NCI-H2081 (cell line): Measurements from ENCODE around the gene RHBDL1.
"Not testable (repeated sequence)": the region's sequence is repeated elsewhere in the genome, so short reads cannot be mapped to it uniquely, and the experiment has no call there.

Experiments
- DNase-seq, 2 experiments: peaks; one replicate each; lab custom pipeline; 2025; lab: John Stamatoyannopoulos, UW

The RHBDL1 gene

DNA sequence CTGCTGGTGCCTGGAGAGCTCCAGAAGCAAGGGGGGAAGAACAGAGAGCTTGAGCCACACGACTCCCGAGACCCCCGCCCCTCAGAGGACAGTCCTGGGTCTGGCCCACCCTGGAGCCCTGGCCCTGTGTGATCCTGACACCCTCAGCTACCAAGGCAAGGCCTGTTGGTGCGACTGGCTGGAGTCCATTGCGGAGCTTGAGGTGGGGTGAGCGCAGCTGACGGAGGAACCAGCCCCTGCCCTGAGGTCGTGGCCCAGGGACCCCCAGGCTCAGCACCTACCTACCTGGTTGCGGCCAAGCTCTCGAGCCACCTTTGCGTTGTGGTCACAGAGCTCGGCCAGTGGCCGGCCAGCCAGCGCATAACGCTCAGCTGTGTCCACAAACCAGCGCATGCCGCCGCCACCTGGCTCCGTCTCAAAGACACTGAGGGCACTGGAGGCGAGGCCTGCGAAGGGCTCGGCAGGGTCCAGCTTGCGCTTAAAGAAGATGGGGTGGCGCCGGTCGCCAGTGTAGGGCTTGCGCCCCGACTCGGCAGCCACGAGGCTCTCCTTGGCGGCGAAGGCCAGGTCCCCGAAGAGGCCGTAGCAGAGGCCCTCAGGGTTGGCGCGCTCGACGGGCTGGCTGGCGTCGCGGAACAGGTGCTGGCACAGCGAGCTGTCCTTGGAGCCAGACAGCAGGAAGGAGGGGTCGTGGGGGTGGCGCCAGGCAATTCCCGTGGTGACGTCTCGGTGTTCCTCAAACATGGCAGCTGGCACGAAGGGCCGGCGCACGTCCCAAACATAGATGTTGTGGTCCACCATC is 11.2 kb downstream of the RHBDL1 start:
- DNase-seq, result no peak

DNA sequence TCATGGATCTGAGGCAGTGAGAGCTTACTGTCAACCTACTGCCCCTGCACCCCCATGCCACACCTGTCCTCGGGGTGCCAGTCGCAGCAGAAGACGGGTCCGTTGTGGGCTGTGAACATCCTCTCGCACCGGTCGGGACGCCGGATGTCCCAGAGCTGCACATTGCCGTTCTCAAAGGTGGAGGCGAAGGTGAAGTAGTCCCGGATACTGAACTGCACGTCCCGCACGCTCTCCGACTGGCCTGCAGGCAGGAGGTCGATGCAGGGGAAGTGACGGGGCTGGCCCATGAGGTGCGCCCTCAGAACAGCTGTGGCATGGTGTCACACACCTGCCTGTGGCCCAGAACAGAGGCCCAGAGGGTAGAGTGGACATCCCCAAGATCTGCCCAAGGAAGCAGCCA is 12.0 kb downstream of the RHBDL1 start:
- DNase-seq, result no peak

DNA sequence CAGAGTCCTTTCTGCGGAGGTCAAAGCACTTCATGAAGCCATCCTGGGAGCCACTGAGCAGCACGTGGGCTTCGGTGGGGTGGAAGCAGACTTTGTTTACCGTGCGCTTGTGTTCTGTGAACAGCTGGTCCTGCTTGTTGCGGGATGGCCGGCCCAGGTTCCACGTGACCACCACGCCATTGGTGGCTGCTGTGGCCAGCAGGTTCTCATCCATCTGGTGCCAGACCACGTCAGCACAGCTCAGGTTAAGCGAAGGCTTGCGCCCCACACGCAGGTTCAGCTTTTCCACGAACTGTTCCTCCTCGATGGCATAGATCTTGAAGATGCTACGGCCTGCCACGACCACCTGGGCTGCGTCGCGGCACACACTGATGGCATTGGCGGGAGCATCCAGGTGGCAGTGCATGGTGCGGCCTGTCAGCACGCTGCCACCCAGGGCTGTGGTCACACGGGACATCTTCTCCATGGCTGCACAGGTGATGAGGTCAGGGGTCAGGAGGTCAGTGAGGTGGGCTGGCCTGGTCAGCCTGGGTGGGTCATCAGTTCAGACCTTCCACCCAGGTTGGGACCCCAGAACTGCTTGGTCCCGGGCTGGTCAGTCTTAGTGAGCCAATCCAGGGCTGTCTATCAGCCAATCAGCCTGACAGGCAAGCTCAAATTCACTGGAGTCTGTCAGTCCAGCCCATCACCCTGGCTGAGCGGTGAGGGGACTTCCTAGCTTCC is 13.9 kb downstream of the RHBDL1 start:
- no peak for DNase-seq

DNA sequence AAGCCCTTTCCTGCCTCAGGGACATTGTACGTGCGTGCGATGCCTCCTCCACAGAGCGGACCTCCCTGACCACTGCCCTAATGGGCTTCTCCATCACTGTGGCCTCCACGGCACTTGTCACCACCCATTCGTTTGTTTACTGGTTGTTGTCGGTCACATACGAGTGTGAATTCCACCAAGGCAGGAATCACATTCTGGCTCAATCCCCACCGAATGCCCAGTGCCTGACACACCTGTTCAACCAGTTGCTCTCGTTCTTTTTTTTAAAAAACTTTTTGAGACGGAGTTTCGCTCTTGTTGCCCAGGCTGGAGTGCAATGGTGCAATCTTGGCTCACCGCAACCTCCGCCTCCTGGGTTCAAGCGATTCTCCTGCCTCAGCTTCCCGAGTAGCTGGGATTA is 15.8 kb downstream of the RHBDL1 start:
- not testable (repeated sequence) for DNase-seq

DNA sequence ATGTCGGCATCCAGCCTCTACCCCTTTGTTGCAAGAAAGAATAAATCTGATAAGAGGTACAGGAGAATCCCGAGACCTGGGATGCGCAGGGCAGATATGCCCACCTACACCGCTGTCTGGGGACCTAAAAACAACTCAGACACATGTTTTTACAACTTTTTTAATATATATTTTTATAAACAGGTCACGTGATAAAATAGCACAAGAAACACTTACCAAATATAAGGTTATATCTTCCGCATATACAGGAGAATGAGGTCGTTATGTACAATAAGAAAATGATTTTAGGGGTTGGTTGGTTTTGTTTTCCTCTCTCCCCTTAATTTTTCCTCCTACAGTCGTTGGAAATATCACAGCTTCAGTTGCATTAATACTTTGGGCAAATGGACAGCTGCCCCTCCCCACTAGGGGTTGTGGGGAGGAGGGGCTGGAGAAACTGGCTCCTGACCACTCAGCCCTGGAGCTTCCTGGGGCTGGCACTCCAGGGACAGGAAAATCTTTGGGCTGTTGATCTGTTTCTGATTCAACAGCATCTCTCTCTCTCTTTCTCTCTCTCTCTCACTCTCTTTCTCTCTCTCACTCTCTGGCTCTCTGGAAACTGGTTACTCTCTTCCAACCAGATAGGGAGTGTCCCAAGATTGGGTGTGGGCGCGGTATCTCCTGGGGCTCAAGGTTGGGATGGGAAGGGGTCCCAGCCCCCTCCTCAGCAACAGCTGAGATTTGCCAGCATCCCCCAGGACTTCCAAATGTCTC is 17.1 kb downstream of the RHBDL1 start:
- DNase-seq, result no peak

DNA sequence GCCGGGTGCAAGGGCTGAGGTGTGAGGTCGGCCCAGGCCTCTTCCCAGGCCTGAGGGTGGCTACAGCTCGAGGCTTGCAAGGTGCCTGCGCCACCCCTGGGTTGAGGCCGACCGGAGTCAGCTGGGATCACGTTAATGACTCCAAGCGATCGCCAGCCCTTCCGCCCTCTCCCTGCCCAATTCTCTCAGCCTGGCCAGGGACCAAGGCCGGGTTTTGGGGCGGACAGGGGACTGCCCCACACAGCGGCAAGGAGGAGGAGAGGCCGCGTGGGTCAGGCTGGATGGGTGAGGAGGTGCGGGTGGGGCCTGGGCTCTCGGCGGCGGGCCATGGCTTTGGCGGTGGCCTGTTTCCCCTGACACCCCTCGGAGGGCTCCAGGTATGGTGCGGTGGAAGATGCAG is 17.9 kb downstream of the RHBDL1 start:
- DNase-seq, result no peak

DNA sequence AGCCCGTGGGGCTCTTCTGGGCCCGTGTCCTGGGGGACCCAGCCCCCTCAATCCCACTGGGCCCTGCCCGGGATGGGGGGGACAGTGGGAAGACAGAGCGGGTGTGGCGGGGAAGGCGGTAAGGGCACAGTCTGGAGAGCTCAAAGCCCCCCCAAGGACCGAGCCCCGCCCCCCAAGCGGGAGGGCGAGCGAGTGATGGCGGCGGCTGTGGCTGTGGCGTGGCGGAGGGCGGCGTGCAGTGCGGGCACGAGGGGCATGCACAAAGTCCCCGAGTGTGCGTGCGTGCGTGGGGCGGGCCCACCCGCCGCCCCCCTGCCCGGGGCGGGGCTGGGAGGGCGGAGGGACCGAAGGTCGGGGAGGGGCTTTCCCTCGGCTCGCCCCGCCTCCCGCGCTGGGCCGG is 18.3 kb downstream of the RHBDL1 start:
- DNase-seq, result no peak

DNA sequence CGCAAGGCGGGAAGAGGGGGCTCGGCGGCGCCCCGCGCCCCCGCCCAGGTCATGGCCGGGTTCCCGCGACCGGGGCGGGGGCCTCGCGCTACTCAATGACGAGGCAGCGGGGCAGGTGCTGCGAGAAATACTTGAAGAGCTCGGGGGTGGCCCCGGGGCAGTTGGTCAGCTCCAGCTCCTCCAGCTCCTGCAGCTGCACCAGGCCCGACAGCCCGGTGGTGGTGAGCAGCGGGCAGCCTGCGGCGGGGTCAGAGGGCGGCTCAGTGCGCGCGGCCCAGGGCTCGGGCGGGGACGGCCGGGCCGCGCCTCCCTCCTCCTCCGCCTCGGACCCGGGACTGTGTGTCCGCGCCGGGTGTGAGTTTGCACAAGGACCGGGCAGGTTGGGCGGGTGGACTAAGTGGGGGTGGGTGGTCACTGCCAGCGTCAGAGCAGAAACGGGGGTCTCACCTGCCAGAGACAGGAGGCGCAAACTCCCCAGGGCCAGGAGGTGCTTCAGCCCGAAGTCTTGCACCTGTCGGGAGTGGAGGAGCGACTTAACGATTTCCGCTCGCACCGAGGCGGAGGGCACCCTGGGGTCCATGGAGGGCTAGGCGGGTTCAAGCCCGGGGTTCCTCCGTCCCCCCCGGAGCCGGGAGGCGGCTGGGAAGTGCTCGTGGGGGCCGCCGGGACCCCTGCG is 18.9 kb downstream of the RHBDL1 start:
- DNase-seq, result peak; percentile 33 to 55

DNA sequence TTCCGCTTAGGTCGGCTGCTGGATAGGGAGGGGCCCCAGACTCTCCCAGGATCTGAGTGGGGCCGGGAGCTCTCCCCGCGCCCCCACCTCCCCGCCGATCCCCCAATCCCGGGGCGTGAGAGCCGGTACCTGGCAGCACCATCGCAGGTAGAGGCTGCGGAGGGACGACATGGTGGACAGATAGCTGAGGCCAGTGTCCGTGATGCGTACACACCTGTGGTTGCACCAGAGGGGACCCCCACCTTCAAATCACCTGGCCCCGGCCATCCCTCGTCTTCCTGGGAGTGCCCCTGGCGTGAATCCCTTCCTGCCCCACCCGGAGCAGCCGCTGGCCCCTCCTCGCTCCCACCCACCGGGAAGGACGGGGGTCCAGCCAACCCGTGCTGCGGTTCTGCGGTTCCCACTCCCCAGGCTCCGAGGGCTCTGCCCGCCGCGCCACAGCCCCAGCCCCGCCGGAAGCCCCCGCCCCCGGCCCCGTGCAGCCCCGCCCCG is 19.4 kb downstream of the RHBDL1 start:
- no peak for DNase-seq

DNA sequence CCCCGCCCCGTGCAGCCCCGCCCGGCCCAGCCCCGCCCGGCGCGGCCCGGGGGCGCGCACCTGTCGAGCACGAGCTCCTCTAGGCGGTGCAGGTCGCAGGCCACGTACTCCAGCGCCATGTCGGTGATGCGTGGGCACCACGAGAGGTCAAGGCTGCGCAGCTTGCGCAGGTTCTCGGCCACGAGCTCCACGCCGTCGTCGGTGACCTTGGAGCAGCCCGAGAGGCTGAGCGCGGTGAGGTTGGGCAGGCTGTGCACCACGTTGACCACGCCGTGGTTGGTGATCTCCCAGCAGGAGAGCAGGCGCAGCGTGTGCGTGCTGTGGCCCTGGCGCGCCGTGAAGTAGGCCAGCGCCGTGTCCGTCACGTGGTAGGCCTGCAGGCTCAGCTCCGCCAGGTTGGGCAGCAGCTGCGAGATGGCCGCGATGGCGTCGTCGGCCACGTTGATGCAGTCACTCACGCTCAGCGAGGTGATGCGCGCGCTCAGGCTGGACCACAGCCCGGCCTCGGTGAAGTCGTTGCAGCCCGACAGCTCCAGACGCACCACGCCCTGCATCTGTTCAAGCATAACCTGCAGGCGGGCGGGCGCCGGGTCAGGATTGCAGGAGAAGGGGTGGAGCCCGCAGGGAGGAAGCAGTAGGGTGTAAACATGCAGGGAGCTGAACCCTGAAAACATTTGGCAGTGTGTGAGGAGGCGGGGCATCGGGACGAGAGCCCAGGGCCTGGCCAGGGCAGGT is 20.1 kb downstream of the RHBDL1 start:
- peak; percentile 83 to 93 for DNase-seq

DNA sequence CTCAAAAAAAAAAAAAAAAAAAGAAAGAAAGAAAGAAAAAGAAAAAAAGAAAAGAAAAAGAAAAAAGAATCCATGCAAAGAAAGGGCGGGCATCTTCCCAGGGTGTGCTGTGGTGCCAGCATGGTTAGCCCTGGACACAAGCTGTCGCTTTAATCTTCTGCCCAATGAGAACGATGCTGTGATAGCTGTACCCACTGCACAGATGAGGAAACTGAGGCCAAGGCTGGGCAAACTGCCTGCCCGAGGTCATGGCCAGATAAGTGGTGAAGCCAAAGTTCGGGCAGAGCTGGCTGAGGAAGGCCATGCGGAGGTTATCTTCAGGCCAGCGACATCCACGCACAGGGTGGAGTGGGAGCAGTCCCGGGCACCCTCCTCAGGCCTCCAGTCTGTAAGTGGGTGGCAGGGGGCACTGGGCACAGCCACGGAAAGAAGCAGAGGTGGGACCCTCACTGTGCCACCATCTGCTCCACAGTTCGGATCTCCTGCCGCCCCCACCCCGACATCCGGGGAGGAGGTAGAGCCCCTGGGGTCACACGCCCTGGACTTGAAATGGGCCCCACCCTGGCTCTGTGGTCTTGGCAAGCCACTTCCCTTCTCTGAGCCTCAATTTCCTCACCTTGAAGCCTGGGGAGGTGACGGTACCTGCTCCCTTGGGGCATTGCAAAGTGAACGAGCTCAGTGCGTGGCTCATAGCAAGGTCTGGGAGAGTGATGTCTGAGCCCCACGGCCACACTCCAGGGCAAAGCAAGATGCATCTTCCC is 23.6 kb downstream of the RHBDL1 start:
- no peak for DNase-seq

DNA sequence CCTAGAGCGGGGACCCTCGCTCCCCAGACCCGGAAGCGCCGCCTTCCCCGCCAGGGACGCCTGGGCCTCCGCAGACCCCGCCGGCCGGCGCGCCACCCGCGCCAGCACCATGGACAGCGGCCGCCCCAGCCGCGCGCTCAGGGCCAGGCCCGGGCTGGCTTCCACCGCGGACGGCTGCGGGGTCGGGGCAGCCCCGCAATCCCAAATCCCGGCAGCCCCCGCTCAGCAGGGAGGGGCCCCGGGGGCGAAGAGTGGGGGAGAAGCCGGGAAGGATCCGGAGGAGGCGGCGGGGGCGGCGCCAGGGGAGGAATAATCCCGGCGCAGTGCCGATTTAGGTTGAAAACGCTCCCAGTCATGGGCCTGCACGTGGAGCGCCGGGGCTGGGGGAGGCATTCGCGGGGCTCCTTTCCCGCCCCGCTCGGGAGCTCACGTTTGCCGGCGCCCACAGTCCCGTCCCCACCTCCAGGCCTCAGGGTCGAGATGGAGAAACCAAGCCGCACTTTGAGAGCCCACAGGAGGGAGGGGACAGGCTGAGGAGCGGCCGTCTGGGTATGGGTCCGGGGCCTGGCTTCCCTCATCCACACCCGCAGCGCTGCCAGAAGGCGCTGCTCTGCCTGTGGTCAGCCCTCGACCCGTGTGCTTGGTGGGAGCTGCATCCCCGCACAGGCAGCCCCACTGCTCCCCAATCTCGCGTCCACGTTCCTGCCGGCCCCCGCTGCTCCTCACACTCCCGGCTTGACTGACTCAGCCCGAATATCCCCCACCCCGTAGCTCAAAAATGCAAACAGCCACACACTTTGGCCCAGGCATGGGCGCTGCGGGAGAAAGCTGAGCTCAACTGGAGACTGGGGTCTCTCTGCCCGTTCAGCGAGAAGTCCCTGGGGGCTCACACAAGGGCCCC is 25.5 kb downstream of the RHBDL1 start:
- DNase-seq, result no peak

DNA sequence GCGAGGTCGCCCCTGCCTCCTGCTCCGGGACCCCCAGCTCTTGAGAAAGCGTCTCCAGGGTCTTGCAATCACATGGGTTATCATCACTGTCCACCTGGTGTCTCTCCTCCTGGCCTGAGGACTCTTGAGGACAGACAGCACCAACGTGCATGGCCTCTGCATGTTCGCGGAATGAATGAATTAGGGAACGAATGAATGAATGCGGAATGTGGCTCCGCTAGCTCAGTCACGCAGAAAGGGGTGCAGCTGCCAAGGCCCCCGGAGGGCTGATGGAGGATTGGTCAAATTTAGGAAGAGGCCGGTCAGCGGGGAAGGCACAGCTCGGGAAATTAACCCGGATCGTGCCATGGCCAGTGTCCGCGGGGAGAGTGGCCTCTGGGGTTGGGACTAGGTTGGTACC is 26.9 kb downstream of the RHBDL1 start:
- no peak for DNase-seq

DNA sequence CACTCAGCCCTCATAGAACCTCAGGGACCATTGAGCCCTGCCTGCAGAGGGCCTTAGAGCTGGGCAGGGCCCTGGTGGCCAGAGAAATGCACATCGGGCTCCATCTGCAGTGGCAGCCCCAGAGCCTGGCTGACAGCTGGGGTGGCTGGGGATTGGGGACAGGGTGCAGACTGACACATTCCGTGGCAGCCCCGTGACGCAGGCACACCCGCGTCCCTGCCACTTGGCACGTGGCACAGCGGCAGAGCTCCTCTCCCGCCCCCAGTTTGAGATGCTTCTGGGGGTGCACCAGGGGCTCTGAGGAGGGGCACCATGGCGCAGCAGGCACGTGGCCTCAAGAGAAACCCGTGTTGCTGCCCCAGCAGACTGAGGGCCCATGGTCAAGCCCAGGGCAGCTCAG is 27.9 kb downstream of the RHBDL1 start:
- DNase-seq, result no peak

DNA sequence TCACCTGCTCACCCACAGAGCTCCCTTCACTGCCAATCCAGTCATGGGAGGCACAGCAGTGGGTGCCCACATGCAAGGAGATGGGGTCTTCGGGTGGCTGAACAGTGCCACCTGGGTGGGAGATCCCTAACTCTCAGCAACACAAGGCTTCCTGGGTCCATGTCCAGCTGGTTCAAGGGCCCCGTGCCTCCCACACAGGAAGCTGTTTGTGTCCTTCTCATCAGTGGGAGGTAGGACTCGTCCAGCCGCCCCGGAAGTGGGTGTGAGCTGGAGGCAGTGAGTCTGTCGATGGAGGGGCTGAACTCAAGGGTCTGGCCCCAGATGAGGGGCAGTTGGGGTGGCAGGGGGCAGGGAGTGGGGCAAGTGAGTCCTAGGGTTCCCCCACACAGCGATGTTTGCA is 28.6 kb downstream of the RHBDL1 start:
- DNase-seq, result no peak

DNA sequence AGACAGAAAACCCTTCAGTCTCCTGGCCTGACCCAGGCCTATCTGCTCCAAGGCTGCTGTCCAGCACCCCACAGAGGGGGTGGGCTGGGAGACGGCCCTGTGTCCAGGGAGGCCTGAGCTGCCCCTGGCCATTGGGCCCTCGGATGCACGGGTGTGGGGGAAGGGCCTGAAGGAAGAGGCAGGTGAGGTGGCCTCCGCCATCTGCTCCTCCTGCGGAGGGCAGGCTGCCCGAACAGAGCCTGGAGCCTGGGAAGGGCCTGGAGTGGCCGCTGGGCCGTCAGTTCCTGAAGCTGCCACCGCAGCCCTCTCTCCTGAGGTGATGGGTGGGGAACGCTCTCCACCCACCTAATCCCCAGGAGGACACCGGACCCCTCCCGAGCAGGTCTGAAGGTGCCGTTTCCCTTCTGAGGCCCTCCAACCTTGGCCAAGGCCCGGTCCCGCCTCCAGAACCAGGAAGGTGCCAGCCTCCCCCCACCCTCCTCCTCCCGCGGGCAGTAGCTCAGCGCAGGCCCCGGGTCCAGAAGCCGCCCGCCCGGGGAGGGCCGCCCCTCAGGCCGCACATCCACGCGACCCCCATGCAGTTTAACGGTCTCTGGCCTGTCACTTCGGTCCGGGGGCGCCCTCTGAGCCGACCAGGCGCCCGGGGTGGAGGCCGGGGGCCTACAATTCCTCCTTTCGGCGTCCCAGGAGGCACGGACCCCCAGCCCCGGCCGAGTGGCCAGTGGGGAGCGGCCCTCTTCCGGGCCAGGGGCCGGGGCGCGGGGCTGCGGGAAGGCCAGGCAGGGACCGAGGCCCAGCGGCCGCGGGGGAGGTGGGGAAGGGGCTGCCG is 29.3 kb downstream of the RHBDL1 start:
- DNase-seq, result no peak

DNA sequence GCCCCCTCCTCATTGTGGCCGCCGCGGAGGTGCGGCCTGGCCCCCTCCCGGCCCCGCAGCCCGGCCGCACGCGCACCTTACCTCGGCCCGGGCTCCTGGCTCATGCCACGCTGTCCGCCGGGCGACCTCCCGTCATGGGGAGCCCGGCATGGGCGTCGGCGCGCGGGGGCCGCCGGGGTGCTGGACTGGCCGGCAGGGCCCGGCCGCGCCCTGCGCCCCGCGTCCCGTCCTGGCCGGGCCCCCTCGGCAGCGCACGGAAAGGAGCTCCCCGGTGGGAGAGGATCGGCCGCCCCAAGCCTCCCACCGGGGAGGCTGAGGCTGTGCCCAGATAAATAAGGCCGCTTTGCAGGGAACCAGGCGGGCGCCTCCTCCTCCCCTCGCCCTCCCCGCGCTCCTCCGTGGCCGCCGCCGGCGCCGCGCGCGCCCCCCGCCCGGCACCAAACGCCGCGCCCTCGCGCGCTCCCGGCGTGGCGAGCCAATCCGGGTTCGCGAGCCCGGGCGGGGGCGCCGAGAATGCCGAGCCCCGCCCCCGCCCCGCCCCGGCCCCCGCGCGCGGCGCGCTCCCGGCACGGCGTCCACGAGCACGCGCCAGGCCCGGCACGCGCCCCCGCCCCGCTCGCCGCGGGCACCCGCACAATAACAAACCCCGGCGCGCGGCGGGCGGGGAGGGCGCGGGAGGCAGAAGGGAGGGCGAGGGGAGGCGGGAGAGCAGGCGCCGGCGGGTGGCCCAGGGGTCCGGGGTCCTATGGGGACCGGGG is 30.1 kb downstream of the RHBDL1 start, which contains the start of gene FBXL16:
TSS of gene FBXL16 (minus strand) at position 371 of the 758 bp plus-strand sequence. CDS start 8,396 bp downstream, outside the sequence.
- peak; percentile 58 to 68 for DNase-seq
